ENCODE data around the gene SLCO4C1. TPM values are rescaled to one million over a fixed set of nuclear protein-coding genes. Genes with fewer than 3 reads are reported as not detected.

The SLCO4C1 gene
- total and polyA plus RNA-seq, 2 of the 4 experiments (the other 2 are of a cell fraction): not detected

DNA sequence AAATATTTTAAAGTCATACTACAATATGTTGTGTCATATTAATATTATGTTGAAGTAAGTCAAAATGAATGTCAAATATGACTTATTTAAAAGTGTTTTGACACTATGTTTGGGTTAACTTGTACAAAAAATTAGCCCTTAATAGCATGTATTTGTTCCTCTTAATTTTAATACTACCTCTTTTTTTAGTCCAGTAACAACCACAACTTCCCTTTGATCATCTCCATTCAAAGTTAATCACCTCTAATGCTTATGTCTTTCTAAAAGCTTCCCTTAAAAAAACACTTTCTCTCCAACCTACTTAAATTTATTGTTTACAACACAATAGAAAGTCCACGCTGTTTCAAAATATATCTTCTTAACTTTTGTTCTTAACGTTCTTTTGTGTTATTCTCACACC is 9.6 kb downstream of the SLCO4C1 start:
- no peak for ATAC-seq (ENCODE audit: low read depth)
- CTCF ChIA-PET: no interaction called here

More for the DNA sequence above, 9.6 kb downstream of the SLCO4C1 start:
- no peak overlapping the region for H2BK15ac ChIP-seq (ENCODE audit: low read depth, low read length)
- WGBS, 2 experiments (ENCODE audit: extremely low coverage in 2 of 2, insufficient read length in 1 of 2): 100% methylated on average over 1 of the region's 2 CpGs; no CpG with 5 or more reads in 1 of the 2 experiments
- DNase-seq: no peak
- H3K4ac ChIP-seq (ENCODE audit: low read depth, low read length): no peak overlapping the region
- no peaks in the 10 kb centered on the region for H4K20me1 ChIP-seq (ENCODE audit: insufficient read depth, low read length)
- H3K23ac ChIP-seq (ENCODE audit: low read depth, low read length): no peak overlapping the region
- H3K4me2 ChIP-seq (ENCODE audit: low read depth, low read length): no peak overlapping the region
- H2AFZ ChIP-seq (replicated peaks; ENCODE audit: low read length, poor library complexity): no peak overlapping the region
- H3K27ac ChIP-seq (ENCODE audit: insufficient read depth, low read length): no peak overlapping the region
- H2AK5ac ChIP-seq (ENCODE audit: low read depth, low read length): no peak overlapping the region
- H3K4me3 ChIP-seq (ENCODE audit: insufficient read depth, low read depth, low read length): no peak overlapping the region
- no peaks in the 10 kb centered on the region for H3K9me1 ChIP-seq (ENCODE audit: insufficient read depth, low read length)
- H3K14ac ChIP-seq (replicated peaks; ENCODE audit: low read depth, low read length): no peak overlapping the region
- H3K79me1 ChIP-seq (ENCODE audit: low read depth in 1 of 2, low read length in 2 of 2): no peaks in the 10 kb centered on the region
- H3K56ac ChIP-seq (ENCODE audit: extremely low read depth, insufficient read depth, low read length): no peak overlapping the region
- H3K4me1 ChIP-seq (ENCODE audit: control insufficient read depth, insufficient read depth, low read length): no peaks in the 10 kb centered on the region
- dilution Hi-C loops (cut with HindIII; ENCODE audit: low sequenced_read_pairs, unreplicated experiment): no loop called here
- no peak overlapping the region for H3K9ac ChIP-seq (ENCODE audit: low read depth, low read length)
- H4K8ac ChIP-seq (ENCODE audit: low read depth in 2 of 2, low read length in 2 of 2): no peak overlapping the region
- intact Hi-C loops (cut with micrococcal nuclease): no loop called here
- no peaks in the 10 kb centered on the region for H3K36me3 ChIP-seq (ENCODE audit: control insufficient read depth, insufficient read depth, low read length)
- H2BK5ac ChIP-seq (ENCODE audit: low read depth, low read length, poor library complexity, severe bottlenecking): no peak overlapping the region
- no peak overlapping the region for H4K91ac ChIP-seq (ENCODE audit: insufficient read depth, low read depth, low read length)
- in situ Hi-C loops (cut with MboI; ENCODE audit: low sequenced_read_pairs): no loop called here
- no peaks in the 10 kb centered on the region for H3K27me3 ChIP-seq (ENCODE audit: control insufficient read depth, insufficient read depth, low read length)
- H2BK20ac ChIP-seq (ENCODE audit: low read depth, low read length): no peak overlapping the region
- H2AK9ac ChIP-seq (replicated peaks; ENCODE audit: low read depth, low read length, poor library complexity): no peak overlapping the region
- BruUV-seq (replicated peaks): no TSS peak
- TF ChIP-seq, protein P1, sequence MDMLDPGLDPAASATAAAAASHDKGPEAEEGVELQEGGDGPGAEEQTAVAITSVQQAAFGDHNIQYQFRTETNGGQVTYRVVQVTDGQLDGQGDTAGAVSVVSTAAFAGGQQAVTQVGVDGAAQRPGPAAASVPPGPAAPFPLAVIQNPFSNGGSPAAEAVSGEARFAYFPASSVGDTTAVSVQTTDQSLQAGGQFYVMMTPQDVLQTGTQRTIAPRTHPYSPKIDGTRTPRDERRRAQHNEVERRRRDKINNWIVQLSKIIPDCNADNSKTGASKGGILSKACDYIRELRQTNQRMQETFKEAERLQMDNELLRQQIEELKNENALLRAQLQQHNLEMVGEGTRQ (IDR thresholded peaks at IDR 0.05; ENCODE audit: low read depth, low read length): no peak
- TF ChIP-seq CHD1 (IDR thresholded peaks at IDR 0.05; ENCODE audit: low read depth, low read length): no peak
- TF ChIP-seq RCOR1 (IDR thresholded peaks at IDR 0.05; ENCODE audit: insufficient replicate concordance, low read length): no peak
- TF ChIP-seq, protein P2, sequence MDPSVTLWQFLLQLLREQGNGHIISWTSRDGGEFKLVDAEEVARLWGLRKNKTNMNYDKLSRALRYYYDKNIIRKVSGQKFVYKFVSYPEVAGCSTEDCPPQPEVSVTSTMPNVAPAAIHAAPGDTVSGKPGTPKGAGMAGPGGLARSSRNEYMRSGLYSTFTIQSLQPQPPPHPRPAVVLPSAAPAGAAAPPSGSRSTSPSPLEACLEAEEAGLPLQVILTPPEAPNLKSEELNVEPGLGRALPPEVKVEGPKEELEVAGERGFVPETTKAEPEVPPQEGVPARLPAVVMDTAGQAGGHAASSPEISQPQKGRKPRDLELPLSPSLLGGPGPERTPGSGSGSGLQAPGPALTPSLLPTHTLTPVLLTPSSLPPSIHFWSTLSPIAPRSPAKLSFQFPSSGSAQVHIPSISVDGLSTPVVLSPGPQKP (IDR thresholded peaks at IDR 0.05; ENCODE audit: borderline replicate concordance, low read depth, low read length): no peak
- no peak for TF ChIP-seq FOS (IDR thresholded peaks at IDR 0.05; ENCODE audit: low read depth, low read length)
- no peak for TF ChIP-seq MAFK (IDR thresholded peaks at IDR 0.05; ENCODE audit: low read depth, low read length)
- TF ChIP-seq MXI1 (IDR thresholded peaks at IDR 0.05; ENCODE audit: borderline replicate concordance, low read depth, low read length): no peak
- no peak for TF ChIP-seq MAZ (IDR thresholded peaks at IDR 0.05; ENCODE audit: borderline replicate concordance, low read depth, low read length)
- no peak for TF ChIP-seq SMC3 (IDR thresholded peaks at IDR 0.05; ENCODE audit: low read depth, low read length)
- no peak for TF ChIP-seq BHLHE40 (IDR thresholded peaks at IDR 0.05; ENCODE audit: low read depth, low read length)
- TF ChIP-seq RAD21 (IDR thresholded peaks at IDR 0.05; ENCODE audit: low read length): no peak
- no peak for TF ChIP-seq POLR2A (IDR thresholded peaks at IDR 0.05; ENCODE audit: low read depth, low read length)
- H2BK120ac ChIP-seq (ENCODE audit: low read depth, low read length): no peak overlapping the region
- no peak overlapping the region for H4K5ac ChIP-seq (ENCODE audit: low read depth, low read length)
- H3K9me3 ChIP-seq (ENCODE audit: control insufficient read depth, insufficient read depth, low read length): peaks cover 3% of the 10 kb centered on the region; the same call in 1 of the 2 replicates
- POLR2A ChIA-PET (ENCODE audit: unreplicated experiment): no interaction called here
- H3K18ac ChIP-seq (ENCODE audit: low read depth, low read length): no peak overlapping the region

Data from IMR-90 (cell line).